Esophagus squamous epithelium (tissue), 4 donors: ENCODE results near the gene CXXC4.

Experiments used
- CTCF ChIP-seq, 6 experiments: fragments of 450-650 bp in 4 of 6; fragments of 200-600 bp in 2 of 6; sonication (generic) in 2 of 6; IDR thresholded peaks; one replicate each; pipeline ENCODE4 v1.5.1; 2016 to 2019; ENCODE audit warnings: antibody characterized with exemption in 6 of 6, mild to moderate bottlenecking in 4 of 6, moderate library complexity in 4 of 6
- POLR2A ChIP-seq, 4 donors: fragments of 450-650 bp; IDR thresholded peaks; one replicate each; pipeline ENCODE4 v1.6.1; 2017; ENCODE audit warnings: antibody characterized with exemption in 4 of 4, mild to moderate bottlenecking in 4 of 4, moderate library complexity in 3 of 4

GRCh38 chr4:104486716-104487504 lies 7.8 kb downstream of the CXXC4 start:
- TF ChIP-seq CTCF (IDR thresholded peaks at IDR 0.05) = no peak
- TF ChIP-seq POLR2A (IDR thresholded peaks at IDR 0.05) = no peak
